Adrenal gland (tissue), 12 donors: ENCODE measurements around the gene RSPO3. TPM values are rescaled to one million over a fixed set of nuclear protein-coding genes. Genes with fewer than 3 reads are reported as not detected.

Experiments
- DNase-seq, 7 donors: peaks; one replicate each; pipeline ENCODE4 v3.0.0-alpha.2; 2019 to 2020
- H3K27ac ChIP-seq, 5 donors: fragments of 200-600 bp; sonication (generic) in 4 of 5; 1 replicate in 3 of 5; 2 replicates in 2 of 5; pipeline versions ENCODE4 v1.5.1 to v1.8.0; 2016 to 2020; ENCODE audit warnings: mild to moderate bottlenecking in 1 of 5
- H3K27me3 ChIP-seq: fragments of 200-600 bp; 2 replicates; pipeline ENCODE4 v1.8.0; 2021
- H3K36me3 ChIP-seq, 2 donors: fragments of 200-600 bp; replicated peaks in 1 of 2; 1 replicate in 1 of 2; 2 replicates in 1 of 2; pipeline versions ENCODE4 v1.5.1 to v1.8.0; 2018 to 2022
- H3K4me1 ChIP-seq, 2 donors: fragments of 200-600 bp; replicated peaks in 1 of 2; 1 replicate in 1 of 2; 2 replicates in 1 of 2; pipeline versions ENCODE4 v1.5.1 to v1.8.0; 2018 to 2021
- H3K4me3 ChIP-seq, 4 donors: fragments of 200-600 bp; sonication (generic) in 3 of 4; one replicate each; pipeline ENCODE4 v1.5.1; 2016 to 2018
- H3K9me3 ChIP-seq, 3 donors: fragments of 200-600 bp; sonication (generic) in 1 of 3; replicated peaks in 1 of 3; 1 replicate in 2 of 3; 2 replicates in 1 of 3; pipeline versions ENCODE4 v1.5.1 to v1.8.0; 2016 to 2021
- POLR2A ChIP-seq, 2 donors: fragments of 450-650 bp; IDR thresholded peaks; one replicate each; pipeline ENCODE4 v1.6.1; 2017; ENCODE audit warnings: antibody characterized with exemption in 2 of 2, mild to moderate bottlenecking in 2 of 2, moderate library complexity in 1 of 2
- WGBS, 4 donors: extraction: QIAGEN DNeasy Blood & Tissue Kit in 2 of 4; methylation state at CpG; one replicate each; pipeline versions ENCODE4 v1.1.5 to v1.1.7; 2013 to 2017; 5-methylcytosine and 5-hydroxymethylcytosine counted together
- intact Hi-C, 2 donors: fragments of 100-400 bp; cut with DNase I; formaldehyde crosslinking; loops; one replicate each; pipeline versions ENCODE4 v1.14.1 to v1.15.0; 2022 to 2023
- polyA plus RNA-seq, 3 donors: library from polyadenylated mRNA; stranded (reverse); fragments of 200-250 nt in 2 of 3; fragments of 350-450 nt in 1 of 3; fragmentation: Illumina TruSeq in 1 of 3; extraction: RNeasy Lipid Tissue Mini Kit (QIAGEN cat#74804) in 1 of 3; gene quantifications; one replicate each; pipeline ENCODE4 v1.2.3, GENCODE V29; 2013 to 2014
- total RNA-seq, 9 donors: library from RNA; depleted of rRNA in 4 of 9; stranded (reverse); fragments of >200 nt in 4 of 9; fragments of 120-200 nt in 1 of 9; fragmentation: NEBNext Ultra II Directional in 1 of 9; extraction: Animal tissue kit (Norgen Biotek cat#: 25700) in 1 of 9; gene quantifications; one replicate each; pipeline versions ENCODE4 v1.1.0 to v1.2.4, GENCODE V29; 2013 to 2023
- TF ChIP-seq, protein P1 (sequence below), 6 experiments: fragments of 450-650 bp in 4 of 6; fragments of 200-600 bp in 2 of 6; sonication (generic) in 1 of 6; IDR thresholded peaks; 1 replicate in 5 of 6; 2 replicates in 1 of 6; pipeline versions ENCODE4 v1.5.1 to v1.8.0; 2016 to 2021; ENCODE audit warnings: antibody characterized with exemption in 6 of 6, mild to moderate bottlenecking in 2 of 6, moderate library complexity in 1 of 6
- donor health status: healthy with polysubstance abuse.
- donor health status: Bipolar disorder and iron deficiency.
- donor health status: DM: yes; HTN: yes; CAD: no.
- donor health status: DM: no; HTN: no; CAD: no.
- donor health status: DM: no; HTN: no; CAD: no.
- donor health status: DM: yes; HTN: yes; CAD: no.

The RSPO3 gene
- total and polyA plus RNA-seq, 12 donors, result 3.2 to 36.5 (median 15.4) TPM

DNA sequence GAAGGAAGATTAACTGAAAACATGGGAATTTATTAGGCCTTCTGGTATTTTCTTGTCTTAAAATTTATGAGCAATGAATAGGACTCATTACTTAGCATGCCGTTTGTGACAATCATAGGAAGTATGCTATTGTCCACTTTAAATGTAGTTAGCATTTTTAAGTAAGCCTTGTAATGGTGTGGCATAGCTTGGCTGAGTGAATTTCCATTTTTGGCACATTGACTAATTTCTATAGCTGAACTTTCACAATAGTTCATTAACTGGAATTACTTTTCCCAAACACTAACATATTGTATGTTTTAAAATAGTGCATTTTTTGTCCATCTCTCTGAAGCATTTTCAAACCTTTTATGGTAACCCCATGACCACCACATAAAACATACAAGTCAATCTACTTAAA, 15.7 kb downstream of the RSPO3 start:
- WGBS, 4 donors, result 25 to 59% (median 52%) methylated on average over 1 of the region's 1 CpG
- TF ChIP-seq, protein P1, sequence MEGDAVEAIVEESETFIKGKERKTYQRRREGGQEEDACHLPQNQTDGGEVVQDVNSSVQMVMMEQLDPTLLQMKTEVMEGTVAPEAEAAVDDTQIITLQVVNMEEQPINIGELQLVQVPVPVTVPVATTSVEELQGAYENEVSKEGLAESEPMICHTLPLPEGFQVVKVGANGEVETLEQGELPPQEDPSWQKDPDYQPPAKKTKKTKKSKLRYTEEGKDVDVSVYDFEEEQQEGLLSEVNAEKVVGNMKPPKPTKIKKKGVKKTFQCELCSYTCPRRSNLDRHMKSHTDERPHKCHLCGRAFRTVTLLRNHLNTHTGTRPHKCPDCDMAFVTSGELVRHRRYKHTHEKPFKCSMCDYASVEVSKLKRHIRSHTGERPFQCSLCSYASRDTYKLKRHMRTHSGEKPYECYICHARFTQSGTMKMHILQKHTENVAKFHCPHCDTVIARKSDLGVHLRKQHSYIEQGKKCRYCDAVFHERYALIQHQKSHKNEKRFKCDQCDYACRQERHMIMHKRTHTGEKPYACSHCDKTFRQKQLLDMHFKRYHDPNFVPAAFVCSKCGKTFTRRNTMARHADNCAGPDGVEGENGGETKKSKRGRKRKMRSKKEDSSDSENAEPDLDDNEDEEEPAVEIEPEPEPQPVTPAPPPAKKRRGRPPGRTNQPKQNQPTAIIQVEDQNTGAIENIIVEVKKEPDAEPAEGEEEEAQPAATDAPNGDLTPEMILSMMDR (IDR thresholded peaks at IDR 0.05), result no peak
- no peak for TF ChIP-seq POLR2A (IDR thresholded peaks at IDR 0.05)

DNA sequence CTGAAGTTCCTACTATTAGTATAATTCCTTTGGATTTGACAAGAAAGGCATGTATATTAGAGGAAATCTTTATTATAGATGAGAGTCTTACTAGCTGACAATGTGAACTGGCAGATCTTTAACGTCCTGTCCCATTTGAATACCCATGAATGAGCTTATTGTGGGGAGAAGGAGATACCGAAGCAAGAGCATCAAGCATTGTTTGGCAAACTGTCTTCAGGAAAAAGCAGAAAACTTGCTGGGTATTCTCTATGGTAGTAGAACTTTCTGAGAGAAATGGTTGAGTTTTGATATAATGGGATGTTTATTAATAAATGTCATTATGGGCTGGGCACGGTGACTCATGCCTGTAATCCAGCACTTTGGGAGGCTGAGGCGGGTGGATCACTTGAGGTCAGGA, 18.3 kb downstream of the RSPO3 start:
- H3K27me3 ChIP-seq, result no peaks in the 10 kb centered on the region
- H3K4me1 ChIP-seq, result no peaks in the 10 kb centered on the region
- no peaks in the 10 kb centered on the region for H3K36me3 ChIP-seq
- intact Hi-C loops, result no loop called here
- H3K27ac ChIP-seq, result no peak overlapping the region
- DNase-seq, result no peak
- no peaks in the 10 kb centered on the region for H3K9me3 ChIP-seq
- TF ChIP-seq POLR2A (IDR thresholded peaks at IDR 0.05), result no peak
- TF ChIP-seq, protein P1 (IDR thresholded peaks at IDR 0.05), result no peak
- H3K4me3 ChIP-seq, result no peak overlapping the region
- WGBS, 4 donors, result 52 to 68% (median 61%) methylated on average over 4 of the region's 4 CpGs

More for the DNA sequence above, 15.7 kb downstream of the RSPO3 start:
- H3K36me3 ChIP-seq, result no peaks in the 10 kb centered on the region
- H3K9me3 ChIP-seq, result no peaks in the 10 kb centered on the region
- H3K27ac ChIP-seq, result no peak overlapping the region
- intact Hi-C loops, result no loop called here
- no peak overlapping the region for H3K4me3 ChIP-seq
- no peaks in the 10 kb centered on the region for H3K4me1 ChIP-seq
- no peaks in the 10 kb centered on the region for H3K27me3 ChIP-seq
- DNase-seq, result no peak

DNA sequence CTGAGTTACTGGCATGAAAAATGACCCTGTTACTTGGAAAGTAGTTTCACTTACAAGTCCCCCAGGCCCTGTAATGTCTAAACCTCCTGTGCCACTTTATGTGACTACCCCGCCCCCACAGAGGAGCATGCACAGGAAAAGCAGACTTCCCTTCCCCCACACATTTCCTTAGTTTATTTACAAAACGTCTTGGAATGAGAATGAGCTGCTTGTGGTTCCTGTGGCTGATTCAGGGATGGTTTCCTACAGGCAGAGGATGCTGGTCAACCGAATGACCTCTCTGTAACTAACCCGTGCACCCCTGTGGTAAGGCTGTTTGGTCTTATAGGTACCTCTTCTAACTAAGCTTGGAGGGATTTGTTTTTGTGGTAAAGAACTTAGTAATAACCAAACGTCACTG, 28.5 kb downstream of the RSPO3 start:
- 9 to 11% (median 11%) methylated on average over 5 of the region's 5 CpGs for WGBS, 4 donors
- H3K36me3 ChIP-seq, result no peaks in the 10 kb centered on the region

DNA sequence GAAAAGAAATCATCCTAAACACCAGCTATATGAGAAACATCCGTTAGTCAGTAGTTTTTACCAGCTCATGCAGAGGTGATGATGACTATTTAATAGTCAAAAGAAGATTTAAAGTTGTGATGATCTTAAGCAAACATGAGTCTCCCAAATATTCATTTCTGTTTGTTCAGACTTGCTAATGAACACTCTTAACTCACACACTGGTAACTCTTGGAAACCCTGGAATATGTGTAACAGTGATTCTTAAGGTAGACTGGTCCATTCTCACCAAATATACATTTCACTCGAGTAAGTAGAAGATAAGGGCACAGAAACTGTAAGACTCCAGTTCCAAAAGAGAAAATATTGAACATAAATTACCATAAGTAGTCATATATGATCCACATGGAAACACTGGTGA, 29.1 kb downstream of the RSPO3 start:
- intact Hi-C loops, result no loop called here
- H3K4me1 ChIP-seq, result no peaks in the 10 kb centered on the region
- TF ChIP-seq POLR2A (IDR thresholded peaks at IDR 0.05), result no peak
- TF ChIP-seq, protein P1 (IDR thresholded peaks at IDR 0.05), result no peak
- no peaks in the 10 kb centered on the region for H3K27me3 ChIP-seq
- WGBS, 4 donors, result 54 to 65% (median 62%) methylated on average over 2 of the region's 2 CpGs
- H3K4me3 ChIP-seq, result no peak overlapping the region
- H3K9me3 ChIP-seq, result no peaks in the 10 kb centered on the region
- no peaks in the 10 kb centered on the region for H3K36me3 ChIP-seq
- DNase-seq, result no peak
- no peak overlapping the region for H3K27ac ChIP-seq

More for the DNA sequence above, 28.5 kb downstream of the RSPO3 start:
- H3K4me1 ChIP-seq, result no peaks in the 10 kb centered on the region
- H3K9me3 ChIP-seq, result no peaks in the 10 kb centered on the region
- no peaks in the 10 kb centered on the region for H3K27me3 ChIP-seq
- DNase-seq, result peak in 1 of 7 donors; percentile 1
- intact Hi-C loops, result no loop called here
- H3K4me3 ChIP-seq, result no peak overlapping the region
- no peak overlapping the region for H3K27ac ChIP-seq
- no peak for TF ChIP-seq POLR2A (IDR thresholded peaks at IDR 0.05)
- TF ChIP-seq, protein P1 (IDR thresholded peaks at IDR 0.05), result no peak
